Neutrophil (primary cell): Measurements from ENCODE around the gene ZNF134.

Experiments
- H3K27ac ChIP-seq: fragments of 200-600 bp; sonication (generic); 2 replicates; pipeline ENCODE4 v1.5.1; 2016; ENCODE audit warnings: mild to moderate bottlenecking, moderate library complexity
- H3K27me3 ChIP-seq: fragments of 200-600 bp; sonication (generic); 2 replicates; pipeline ENCODE4 v1.6.0; 2016; ENCODE audit warnings: mild to moderate bottlenecking
- H3K36me3 ChIP-seq: fragments of 200-600 bp; sonication (generic); 2 replicates; pipeline ENCODE4 v1.5.1; 2017
- H3K4me1 ChIP-seq, 2 experiments: fragments of 200-600 bp in 1 of 2; sonication (generic) in 1 of 2; 1 replicate in 1 of 2; 2 replicates in 1 of 2; pipeline versions ENCODE4 v1.5.1 to v1.6.1; 2013 to 2016; ENCODE audit warnings: low read depth in 1 of 2, low read length in 1 of 2, mild to moderate bottlenecking in 1 of 2, moderate library complexity in 1 of 2; ENCODE audit not compliant: control insufficient read depth in 1 of 2, insufficient read depth in 1 of 2
- H3K4me3 ChIP-seq, 2 experiments: fragments of 200-600 bp in 1 of 2; sonication (generic) in 1 of 2; 1 replicate in 1 of 2; 2 replicates in 1 of 2; pipeline ENCODE4 v1.5.1; 2013 to 2016; ENCODE audit warnings: low read depth in 1 of 2, low read length in 1 of 2, mild to moderate bottlenecking in 1 of 2, moderate library complexity in 1 of 2
- H3K9me3 ChIP-seq: fragments of 200-600 bp; sonication (generic); 2 replicates; pipeline ENCODE4 v1.5.1; 2016
- TF ChIP-seq, protein P1 (sequence below): fragments of 200-600 bp; sonication (generic); IDR thresholded peaks from 2 replicates; pipeline ENCODE4 v1.5.1; 2016; ENCODE audit warnings: antibody characterized with exemption

Gene ZNF134

GRCh38 chr19:57578487-57579205, 35.4 kb upstream of the ZNF134 start, which contains the start of gene ZNF416:
Gene ZNF416, minus strand, starts transcription at chr19:57578911. Its CDS starts 207 bp downstream, at chr19:57578704.
- no peaks in the 10 kb centered on the region for H3K36me3 ChIP-seq
- peak within 1 kb of the TSS; percentile 75 to 82 for H3K4me3 ChIP-seq
- peaks cover 5% of the 10 kb centered on the region for H3K27me3 ChIP-seq
- peaks cover 15 to 16% of the 10 kb centered on the region in 2 experiments for H3K4me1 ChIP-seq
- H3K27ac ChIP-seq = peak within 1 kb of the TSS; percentile 46
- peaks cover 29% of the 10 kb centered on the region for H3K9me3 ChIP-seq
- TF ChIP-seq, protein P1, sequence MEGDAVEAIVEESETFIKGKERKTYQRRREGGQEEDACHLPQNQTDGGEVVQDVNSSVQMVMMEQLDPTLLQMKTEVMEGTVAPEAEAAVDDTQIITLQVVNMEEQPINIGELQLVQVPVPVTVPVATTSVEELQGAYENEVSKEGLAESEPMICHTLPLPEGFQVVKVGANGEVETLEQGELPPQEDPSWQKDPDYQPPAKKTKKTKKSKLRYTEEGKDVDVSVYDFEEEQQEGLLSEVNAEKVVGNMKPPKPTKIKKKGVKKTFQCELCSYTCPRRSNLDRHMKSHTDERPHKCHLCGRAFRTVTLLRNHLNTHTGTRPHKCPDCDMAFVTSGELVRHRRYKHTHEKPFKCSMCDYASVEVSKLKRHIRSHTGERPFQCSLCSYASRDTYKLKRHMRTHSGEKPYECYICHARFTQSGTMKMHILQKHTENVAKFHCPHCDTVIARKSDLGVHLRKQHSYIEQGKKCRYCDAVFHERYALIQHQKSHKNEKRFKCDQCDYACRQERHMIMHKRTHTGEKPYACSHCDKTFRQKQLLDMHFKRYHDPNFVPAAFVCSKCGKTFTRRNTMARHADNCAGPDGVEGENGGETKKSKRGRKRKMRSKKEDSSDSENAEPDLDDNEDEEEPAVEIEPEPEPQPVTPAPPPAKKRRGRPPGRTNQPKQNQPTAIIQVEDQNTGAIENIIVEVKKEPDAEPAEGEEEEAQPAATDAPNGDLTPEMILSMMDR = no peak

DNA sequence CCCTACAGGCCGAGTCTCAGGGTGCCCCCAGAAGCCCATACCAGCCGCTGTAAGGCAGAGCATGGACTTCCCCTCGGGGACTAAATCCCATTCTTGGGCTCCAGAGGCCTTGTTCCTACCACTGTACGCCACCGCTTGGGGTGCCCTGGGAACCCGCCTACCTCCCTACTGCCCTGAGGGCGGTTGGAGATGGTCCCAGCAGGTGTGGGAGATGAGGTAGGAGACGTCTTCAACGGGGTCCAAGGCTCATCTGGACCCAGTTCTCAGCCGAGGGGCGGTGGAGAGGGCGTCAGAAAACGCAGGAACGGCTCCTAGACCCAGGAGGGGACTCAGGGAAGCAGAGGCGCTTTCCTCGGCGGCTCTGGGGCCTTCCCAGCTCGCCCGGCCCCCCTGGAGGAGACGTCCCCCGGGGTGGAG, 30.9 kb upstream of the ZNF134 start:
- Histone ChIP-seq H3K4me3 (peak overlapping the region; percentile 61 to 74), H3K27ac (no peak overlapping the region)

DNA sequence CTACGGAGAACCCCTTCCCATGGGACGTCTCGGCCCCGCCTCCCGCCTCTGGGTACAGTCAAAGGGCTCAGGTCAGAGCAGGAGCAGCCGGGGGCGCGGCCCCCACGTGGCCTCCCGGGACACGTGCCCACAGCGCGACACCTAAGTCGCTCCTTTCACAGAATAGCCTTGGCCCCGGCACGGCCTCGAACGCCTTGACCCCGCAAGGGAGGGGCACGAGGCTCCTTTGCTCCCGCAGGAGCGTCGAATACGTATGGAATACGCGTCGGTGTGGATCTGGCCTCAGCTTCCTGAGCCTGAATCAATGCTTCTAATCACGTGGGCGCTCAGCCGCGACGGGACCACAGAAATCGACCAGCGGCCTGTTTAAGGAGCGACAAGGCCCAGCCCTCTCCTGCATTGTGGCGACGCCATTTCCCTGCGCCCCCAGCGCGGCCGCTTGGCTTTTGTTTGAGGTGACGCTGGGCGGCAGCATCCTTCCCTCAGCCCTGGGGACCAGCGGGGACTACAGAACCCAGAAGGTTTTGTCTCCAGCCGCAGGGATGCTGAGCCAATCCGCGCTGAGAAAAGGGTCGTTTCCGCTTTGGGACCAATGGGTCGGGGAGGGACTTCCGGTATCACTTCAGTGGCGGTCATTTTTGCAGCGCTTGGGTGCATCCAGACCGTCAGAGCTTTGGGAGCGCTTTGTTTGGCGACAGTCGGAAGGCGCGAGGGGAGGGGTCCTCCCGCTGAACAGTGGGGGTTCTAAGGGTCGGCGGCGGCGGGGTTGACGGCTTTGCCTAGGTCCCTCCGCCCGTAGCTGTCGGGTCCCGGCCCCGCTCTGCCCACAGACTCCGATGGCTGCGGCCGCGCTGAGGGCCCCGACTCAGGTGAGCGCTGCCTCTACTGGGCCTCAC, 30.3 kb upstream of the ZNF134 start, which contains the start of gene ZIK1:
Gene ZIK1, plus strand, starts transcription at position 625 of the 896 bp plus-strand sequence. Its CDS starts 212 bp downstream, at position 837.
- TF ChIP-seq, protein P1 = no peak
- H3K36me3 ChIP-seq = no peaks in the 10 kb centered on the region
- H3K27ac ChIP-seq = no peak within 1 kb of the TSS
- peaks cover 12 to 17% of the 10 kb centered on the region in 2 experiments for H3K4me1 ChIP-seq
- peaks cover 16% of the 10 kb centered on the region for H3K9me3 ChIP-seq
- peaks cover 8% of the 10 kb centered on the region for H3K27me3 ChIP-seq
- peak within 1 kb of the TSS; percentile 61 to 74 for H3K4me3 ChIP-seq

More for the DNA sequence above, 30.9 kb upstream of the ZNF134 start:
- Histone ChIP-seq H3K27me3 (peaks cover 8% of the 10 kb centered on the region), H3K9me3 (peaks cover 16% of the 10 kb centered on the region), H3K4me1 (peaks cover 16 to 21% of the 10 kb centered on the region in 2 experiments), H3K36me3 (no peaks in the 10 kb centered on the region)
- TF ChIP-seq, protein P1 = no peak

DNA sequence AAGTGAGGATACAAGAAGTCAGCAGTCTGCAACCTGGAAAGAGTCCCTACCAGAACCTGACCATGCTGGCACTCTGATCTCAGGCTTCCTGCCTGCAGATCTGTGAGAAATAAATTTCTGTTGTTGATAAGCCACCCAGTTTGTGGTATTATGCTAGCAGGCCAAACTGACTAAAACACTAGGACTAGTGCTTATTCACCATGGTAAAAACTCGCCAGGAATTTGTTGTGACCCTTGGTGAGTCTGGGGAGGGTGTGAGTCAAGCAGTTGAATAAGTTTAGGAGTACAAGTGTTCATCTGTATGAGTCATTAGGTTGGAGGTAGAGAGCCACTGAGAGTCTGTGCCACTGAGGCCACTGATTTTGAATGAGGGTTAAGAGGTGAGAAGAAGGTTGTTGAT, 26.5 kb upstream of the ZNF134 start:
- Histone ChIP-seq H3K9me3 (peaks cover 33% of the 10 kb centered on the region), H3K27ac (no peak overlapping the region)
- TF ChIP-seq, protein P1 = no peak

GRCh38 chr19:57599377-57599760, 14.7 kb upstream of the ZNF134 start:
- Histone ChIP-seq H3K9me3 (no peaks in the 10 kb centered on the region), H3K4me1 (peaks cover 11% of the 10 kb centered on the region in 2 experiments), H3K4me3 (peak overlapping the region; percentile 61 to 77), H3K36me3 (no peaks in the 10 kb centered on the region), H3K27me3 (no peaks in the 10 kb centered on the region), H3K27ac (no peak overlapping the region)
- TF ChIP-seq, protein P1 = no peak

More for the DNA sequence above, 26.5 kb upstream of the ZNF134 start:
- H3K36me3 ChIP-seq = no peaks in the 10 kb centered on the region
- H3K27me3 ChIP-seq = peaks cover 8% of the 10 kb centered on the region
- H3K4me1 ChIP-seq = peaks cover 9 to 13% of the 10 kb centered on the region in 2 experiments
- H3K4me3 ChIP-seq = no peak overlapping the region
